ENCODE measurements around the gene NFRKB. TPM values are rescaled to one million over a fixed set of nuclear protein-coding genes. Genes with fewer than 3 reads are reported as not detected.

Gene NFRKB
- total and polyA plus RNA-seq, 2 of the 8 experiments (the other 6 are each of a cell fraction or from before 2014, with no cell fraction given) = 17.0 to 31.0 TPM

- H3K23ac ChIP-seq (ENCODE audit: insufficient read length) = no peak overlapping the region
- no peak overlapping the region for H4K8ac ChIP-seq (ENCODE audit: extremely low read depth, insufficient read depth, low read length)
- H3K9me3 ChIP-seq (ENCODE audit: insufficient read depth in 2 of 2, low read depth in 1 of 2, low read length in 1 of 2) = no peaks in the 10 kb centered on the region
- no peak overlapping the region for H2BK12ac ChIP-seq (ENCODE audit: low read depth, low read length)
- WGBS, 2 experiments (ENCODE audit: extremely low coverage in 1 of 2, insufficient coverage in 1 of 2, insufficient read length in 1 of 2, insufficient replicate concordance in 2 of 2, low coverage in 1 of 2, low lambda C conversion rate in 2 of 2, missing lambda C conversion rate in 1 of 2) = 90% methylated on average over 8 of the region's 8 CpGs; no CpG with 5 or more reads in 1 of the 2 experiments
- no peaks in the 10 kb centered on the region for H4K20me1 ChIP-seq (replicated peaks in 1 of 2; ENCODE audit: control insufficient read depth in 1 of 2, insufficient read depth in 2 of 2, low read length in 2 of 2)
- no peaks in the 10 kb centered on the region for H3K79me2 ChIP-seq (ENCODE audit: control insufficient read depth in 1 of 2, insufficient read depth in 2 of 2, low read length in 2 of 2)
- ChIA-PET CTCF (ENCODE audit: partially characterized antibody) (interaction anchor here (1.1 kb wide), 1 partner anchor 89 kb away, joined by 3 read pairs; no protein-coding TSS in a partner anchor), POLR2A (ENCODE audit: partially characterized antibody) (no interaction called here)
- H3K56ac ChIP-seq (replicated peaks; ENCODE audit: insufficient read length, low read depth, low read length) = no peak overlapping the region
- H3K14ac ChIP-seq (ENCODE audit: insufficient read length) = no peak overlapping the region
- no peaks in the 10 kb centered on the region for H3K79me1 ChIP-seq (ENCODE audit: low read depth, low read length)
- no peak overlapping the region for H2BK5ac ChIP-seq (ENCODE audit: low read depth, low read length)
- no peaks in the 10 kb centered on the region for H3K23me2 ChIP-seq (ENCODE audit: low read depth, low read length)
- H3K4ac ChIP-seq (replicated peaks; ENCODE audit: insufficient read length, low read depth, low read length) = no peak overlapping the region
- peaks cover 0 to 7% (median 5%) of the 10 kb centered on the region in 4 experiments; a peak in 5 of 8 replicates for H3K36me3 ChIP-seq (ENCODE audit: control insufficient read depth in 2 of 4, insufficient read depth in 4 of 4, low read length in 3 of 4)
- no peak overlapping the region for H2BK20ac ChIP-seq (ENCODE audit: low read length)
- H2AK5ac ChIP-seq (ENCODE audit: low read depth, low read length) = no peak overlapping the region
- no peak overlapping the region for H4K5ac ChIP-seq (ENCODE audit: insufficient read length, low read depth, low read length)
- no peak overlapping the region for H2BK120ac ChIP-seq (replicated peaks; ENCODE audit: low read depth, low read length)
- H3K4me1 ChIP-seq (replicated peaks in 1 of 4; ENCODE audit: control insufficient read depth in 3 of 4, insufficient read depth in 4 of 4, low read length in 3 of 4) = no peaks in the 10 kb centered on the region; a peak in 1 of 7 replicates
- FAIRE-seq (no peak), DNase-seq (ENCODE audit: low read depth in 1 of 2, low spot score in 2 of 2) (no peak)
- no peak overlapping the region for H3K4me2 ChIP-seq (ENCODE audit: insufficient read depth in 1 of 2, low read depth in 2 of 2, low read length in 2 of 2)
- H3K27ac ChIP-seq (ENCODE audit: low read depth, low read length) = no peak overlapping the region
- H4K91ac ChIP-seq (replicated peaks; ENCODE audit: insufficient read length, low read length) = no peak overlapping the region
- no peak overlapping the region for H3K18ac ChIP-seq (ENCODE audit: extremely low read depth, low read length)
- H2BK15ac ChIP-seq (ENCODE audit: low read length) = no peak overlapping the region
- H3K27me3 ChIP-seq (replicated peaks in 1 of 4; ENCODE audit: control insufficient read depth in 3 of 4, extremely low read depth in 1 of 4, insufficient read depth in 3 of 4, low read length in 3 of 4) = no peaks in the 10 kb centered on the region
- H3K4me3 ChIP-seq (ENCODE audit: extremely low read depth in 1 of 4, insufficient read depth in 2 of 4, low read depth in 3 of 4, low read length in 4 of 4) = no peak overlapping the region
- no peak for TF ChIP-seq NRF1 (IDR thresholded peaks at IDR 0.05; ENCODE audit: low read depth, low read length)
- no peak for TF ChIP-seq MAX (IDR thresholded peaks at IDR 0.05)
- TF ChIP-seq SIX5 (IDR thresholded peaks at IDR 0.05; ENCODE audit: low read depth, low read length) = no peak
- no peak for TF ChIP-seq POU5F1 (IDR thresholded peaks at IDR 0.05; ENCODE audit: low read depth, low read length)
- TF ChIP-seq SIN3A (conservative IDR thresholded peaks at IDR 0.05 in 1 of 2, IDR thresholded peaks at IDR 0.05 in 1 of 2; ENCODE audit: low read depth in 1 of 2, low read length in 2 of 2) = no peak
- H3K9ac ChIP-seq (replicated peaks in 1 of 4; ENCODE audit: extremely low read depth in 1 of 4, low read depth in 3 of 4, low read length in 3 of 4) = no peak overlapping the region
- no peak overlapping the region for H2AFZ ChIP-seq (ENCODE audit: low read length)
Measured at GRCh38 chr11:129856036-129856435, 39.3 kb downstream of the NFRKB start.
